ENCODE measurements around the gene SLC7A5. TPM values are rescaled to one million over a fixed set of nuclear protein-coding genes. Genes with fewer than 3 reads are reported as not detected.
A peak's percentile ranks its signal among the peaks of the same experiment; 100 is the strongest.

Gene SLC7A5
- polyA plus RNA-seq, 2 of the 4 experiments (the other 2 are of a cell fraction), result 265 to 972 TPM

GRCh38 chr16:87789437-87790291 is 79.6 kb downstream of the SLC7A5 start:
- ATAC-seq (peak; percentile 90 to 91), FAIRE-seq (peak; percentile 98), DNase-seq (ENCODE audit: low read depth in 1 of 2, low spot score in 1 of 2) (peak; percentile 98 to 100)
- ChIA-PET POLR2A (interaction anchor here (0.7 to 3.7 kb wide), 15 partner anchors 9 to 81 kb away, joined by 3 to 44 read pairs (median 7); partner anchors contain the start of gene SLC7A5), CTCF (interaction anchor here (0.8 to 10.0 kb wide), 14 partner anchors 9 to 81 kb away, joined by 3 to 147 read pairs (median 6); no protein-coding TSS in a partner anchor)
- H3K4me2 ChIP-seq, result peak overlapping the region; percentile 72
- no peak overlapping the region for H3K4me3 ChIP-seq
- no peaks in the 10 kb centered on the region for H3K9me3 ChIP-seq
- 2% methylated on average over 20 of the region's 20 CpGs for WGBS (ENCODE audit: missing lambda C conversion rate)
- H3K27ac ChIP-seq, result peak overlapping the region; percentile 95 to 96
- H3K4me1 ChIP-seq, result peaks cover 84% of the 10 kb centered on the region
- peak; percentile 97 for TF ChIP-seq RARB (CRISPR knock-in tag; IDR thresholded peaks at IDR 0.05)
- TF ChIP-seq KDM5A (IDR thresholded peaks at IDR 0.05), result no peak
- TF ChIP-seq MYC (IDR thresholded peaks at IDR 0.05; ENCODE audit: borderline replicate concordance, low read length), result peak; percentile 59
- TF ChIP-seq ZFP36 (IDR thresholded peaks at IDR 0.05; ENCODE audit: borderline replicate concordance, partially characterized antibody), result peak; percentile 44
- no peak for TF ChIP-seq MAZ (IDR thresholded peaks at IDR 0.05; ENCODE audit: borderline replicate concordance, low read depth, low read length)
- peak; percentile 84 for TF ChIP-seq NFE2L2 (conservative IDR thresholded peaks at IDR 0.05; ENCODE audit: low read length)
- TF ChIP-seq HMGXB4 (CRISPR knock-in tag; IDR thresholded peaks at IDR 0.05; ENCODE audit: borderline replicate concordance), result no peak
- TF ChIP-seq HDAC2 (IDR thresholded peaks at IDR 0.05), result no peak
- TF ChIP-seq MAX (IDR thresholded peaks at IDR 0.05), result peak; percentile 96
- TF ChIP-seq KDM1A (IDR thresholded peaks at IDR 0.05; ENCODE audit: low read depth), result no peak
- no peak for TF ChIP-seq HEYL (CRISPR knock-in tag; IDR thresholded peaks at IDR 0.05)
- peak; percentile 92 for TF ChIP-seq PBX3 (IDR thresholded peaks at IDR 0.05)
- TF ChIP-seq, protein P1, sequence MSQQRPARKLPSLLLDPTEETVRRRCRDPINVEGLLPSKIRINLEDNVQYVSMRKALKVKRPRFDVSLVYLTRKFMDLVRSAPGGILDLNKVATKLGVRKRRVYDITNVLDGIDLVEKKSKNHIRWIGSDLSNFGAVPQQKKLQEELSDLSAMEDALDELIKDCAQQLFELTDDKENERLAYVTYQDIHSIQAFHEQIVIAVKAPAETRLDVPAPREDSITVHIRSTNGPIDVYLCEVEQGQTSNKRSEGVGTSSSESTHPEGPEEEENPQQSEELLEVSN (IDR thresholded peaks at IDR 0.05; ENCODE audit: borderline replicate concordance, low read depth), result peak; percentile 20
- no peak for TF ChIP-seq RFX5 (IDR thresholded peaks at IDR 0.05)
- peak; percentile 91 for TF ChIP-seq ZSCAN20 (CRISPR knock-in tag; IDR thresholded peaks at IDR 0.05)
- TF ChIP-seq POLR2A (IDR thresholded peaks at IDR 0.05; ENCODE audit: low read length), result peak; percentile 35; the same call in 1 of the 2 replicates
- TF ChIP-seq GATA3 (IDR thresholded peaks at IDR 0.05; ENCODE audit: borderline replicate concordance), result peak; percentile 97
- TF ChIP-seq FOXS1 (CRISPR knock-in tag; IDR thresholded peaks at IDR 0.05), result peak; percentile 89
- peak; percentile 81 for TF ChIP-seq FOSL2 (IDR thresholded peaks at IDR 0.05)
- TF ChIP-seq FOSL2 (CRISPR knock-in tag; IDR thresholded peaks at IDR 0.05), result peak; percentile 98
- TF ChIP-seq JUN (IDR thresholded peaks at IDR 0.05), result peak; percentile 40 to 96; a peak in 3 of 5 replicates
- TF ChIP-seq SREBF2 (IDR thresholded peaks at IDR 0.05), result no peak
- peak; percentile 11; the same call in 1 of the 2 replicates for TF ChIP-seq FOSB (CRISPR knock-in tag; IDR thresholded peaks at IDR 0.05)
- peak; percentile 69; the same call in 1 of the 2 replicates for TF ChIP-seq HOXB13 (CRISPR knock-in tag; IDR thresholded peaks at IDR 0.05; ENCODE audit: low read depth)
- peak; percentile 67; the same call in 1 of the 2 replicates for TF ChIP-seq HOXA7 (CRISPR knock-in tag; IDR thresholded peaks at IDR 0.05)
- TF ChIP-seq CHD4 (IDR thresholded peaks at IDR 0.05; ENCODE audit: borderline replicate concordance), result no peak
- peak; percentile 95 for TF ChIP-seq MAFK (IDR thresholded peaks at IDR 0.05; ENCODE audit: partially characterized antibody)
- TF ChIP-seq ELK1 (IDR thresholded peaks at IDR 0.05; ENCODE audit: low read depth, low read length), result no peak
- peak; percentile 85 for TF ChIP-seq JUNB (IDR thresholded peaks at IDR 0.05)
- TF ChIP-seq RAD21 (conservative IDR thresholded peaks at IDR 0.05 in 1 of 2, IDR thresholded peaks at IDR 0.05 in 1 of 2), result no peak; a peak in 3 of 5 replicates
- no peak for TF ChIP-seq CHD2 (IDR thresholded peaks at IDR 0.05; ENCODE audit: low read length, partially characterized antibody)
- peak; percentile 75; the same call in 2 of the 3 replicates for TF ChIP-seq BCL3 (IDR thresholded peaks at IDR 0.05)
- TF ChIP-seq TFCP2L1 (CRISPR knock-in tag; IDR thresholded peaks at IDR 0.05), result 0 out of 2 replicates have a peak, but pooled peaks have one; percentile 42
- TF ChIP-seq RNF2 (IDR thresholded peaks at IDR 0.05; ENCODE audit: borderline replicate concordance, low read depth), result no peak
- no peak for TF ChIP-seq PHF8 (IDR thresholded peaks at IDR 0.05; ENCODE audit: borderline replicate concordance, low read depth)
- TF ChIP-seq EHMT2 (IDR thresholded peaks at IDR 0.05; ENCODE audit: low read depth), result no peak

Measured in A549 (cell line).